DND-41 (cell line): ENCODE measurements around the gene PTPRN2.

ENCODE experiments used
- ATAC-seq: fragments of 200-7000 bp; cut with Tn5 transposase; 3 replicates; pipeline ENCODE4 v1.9.1; 2021; ENCODE audit warnings: low read depth; ENCODE audit not compliant: insufficient read depth
- DNase-seq: peaks from one replicate; pipeline ENCODE4 v3.0.0-alpha.2; 2020
- H2AFZ ChIP-seq: 2 replicates; pipeline ENCODE4 v1.6.0; 2012; ENCODE audit warnings: low read depth, low read length
- H3K27ac ChIP-seq: 2 replicates; pipeline ENCODE4 v1.5.1; 2012; ENCODE audit warnings: low read length, inconsistent platforms
- H3K27me3 ChIP-seq: fragments of 200-600 bp; sonication (generic); 2 replicates; pipeline ENCODE4 v1.6.0; 2012; ENCODE audit warnings: low read length, mild to moderate bottlenecking, inconsistent platforms; ENCODE audit not compliant: insufficient read depth, poor library complexity
- H3K36me3 ChIP-seq: 2 replicates; pipeline ENCODE4 v1.5.1; 2012; ENCODE audit warnings: low read length, inconsistent platforms; ENCODE audit not compliant: insufficient read depth
- H3K4me1 ChIP-seq: 2 replicates; pipeline ENCODE4 v1.5.1; 2012; ENCODE audit warnings: mild to moderate bottlenecking, low read length; ENCODE audit not compliant: insufficient read depth
- H3K4me2 ChIP-seq: 2 replicates; pipeline ENCODE4 v1.6.0; 2012; ENCODE audit warnings: mild to moderate bottlenecking, moderate library complexity, low read length, inconsistent platforms; ENCODE audit not compliant: insufficient read depth
- H3K4me3 ChIP-seq, 2 experiments: fragments of 200-600 bp in 1 of 2; shearing (Covaris generic) in 1 of 2; 2 replicates each; pipeline ENCODE4 v1.5.1; 2012 to 2016; ENCODE audit warnings: inconsistent platforms in 2 of 2, low read length in 2 of 2, mild to moderate bottlenecking in 2 of 2, low read depth in 1 of 2, moderate library complexity in 1 of 2
- H3K79me2 ChIP-seq: 2 replicates; pipeline ENCODE4 v1.6.0; 2012; ENCODE audit warnings: low read length, inconsistent platforms; ENCODE audit not compliant: insufficient read depth
- H3K9ac ChIP-seq: 2 replicates; pipeline ENCODE4 v1.6.0; 2012; ENCODE audit warnings: low read depth, mild to moderate bottlenecking, inconsistent platforms, low read length, moderate library complexity
- H3K9me3 ChIP-seq: 2 replicates; pipeline ENCODE4 v1.5.1; 2012; ENCODE audit warnings: low read length, moderate library complexity, mild to moderate bottlenecking, inconsistent platforms; ENCODE audit not compliant: insufficient read depth, severe bottlenecking
- H4K20me1 ChIP-seq: 2 replicates; pipeline ENCODE4 v1.6.0; 2012; ENCODE audit warnings: low read length; ENCODE audit not compliant: insufficient read depth
- CTCF ChIP-seq: IDR thresholded peaks from 2 replicates; pipeline ENCODE4 v1.5.1; 2012; ENCODE audit warnings: borderline replicate concordance, low read length, moderate library complexity, mild to moderate bottlenecking; ENCODE audit not compliant: poor library complexity, severe bottlenecking; ENCODE audit errors: extremely low read depth
- EZH2 ChIP-seq: IDR thresholded peaks from 3 replicates; pipeline ENCODE4 v1.6.1; 2012; ENCODE audit warnings: borderline replicate concordance, low read depth, mild to moderate bottlenecking, moderate library complexity, low read length, inconsistent platforms; ENCODE audit not compliant: severe bottlenecking

PTPRN2 gene

GRCh38 chr7:158067219-158067930 lies 520.2 kb downstream of the PTPRN2 start:
- Histone ChIP-seq H3K4me2 (no peak overlapping the region), H3K36me3 (no peaks in the 10 kb centered on the region), H3K4me1 (no peaks in the 10 kb centered on the region), H2AFZ (no peak overlapping the region), H3K27ac (no peak overlapping the region), H3K4me3 (no peak overlapping the region), H3K9me3 (no peaks in the 10 kb centered on the region), H3K79me2 (no peaks in the 10 kb centered on the region), H4K20me1 (no peaks in the 10 kb centered on the region), H3K27me3 (no peaks in the 10 kb centered on the region), H3K9ac (no peak overlapping the region)
- TF ChIP-seq CTCF (no peak), EZH2 (no peak)
- ATAC-seq: no peak
- DNase-seq: no peak

- no peak for TF ChIP-seq EZH2
- no peak for TF ChIP-seq CTCF
- Histone ChIP-seq H3K79me2 (no peaks in the 10 kb centered on the region), H3K27me3 (no peaks in the 10 kb centered on the region), H3K9ac (no peak overlapping the region), H3K4me2 (no peak overlapping the region), H3K4me3 (no peak overlapping the region), H2AFZ (no peak overlapping the region), H3K36me3 (no peaks in the 10 kb centered on the region), H3K27ac (no peak overlapping the region), H3K9me3 (no peaks in the 10 kb centered on the region), H4K20me1 (no peaks in the 10 kb centered on the region), H3K4me1 (no peaks in the 10 kb centered on the region)
- no peak for DNase-seq
- no peak for ATAC-seq
These were observed 521.5 kb downstream of the PTPRN2 start for GRCh38 chr7:158066085-158066484.

- H3K9me3 ChIP-seq: peaks cover under 1% of the 10 kb centered on the region
- no peak overlapping the region for H3K27ac ChIP-seq
- H4K20me1 ChIP-seq: no peaks in the 10 kb centered on the region
- TF ChIP-seq EZH2: no peak
- TF ChIP-seq CTCF: no peak
- H3K4me2 ChIP-seq: no peak overlapping the region
- H3K4me1 ChIP-seq: no peaks in the 10 kb centered on the region
- no peak for DNase-seq
- H3K79me2 ChIP-seq: no peaks in the 10 kb centered on the region
- H2AFZ ChIP-seq: no peak overlapping the region
- H3K27me3 ChIP-seq: no peaks in the 10 kb centered on the region
- no peaks in the 10 kb centered on the region for H3K36me3 ChIP-seq
- H3K9ac ChIP-seq: no peak overlapping the region
- ATAC-seq: no peak
- H3K4me3 ChIP-seq: no peak overlapping the region
These were observed 522.3 kb downstream of the PTPRN2 start for GRCh38 chr7:158065340-158065739.

- no peaks in the 10 kb centered on the region for H3K36me3 ChIP-seq
- TF ChIP-seq EZH2 (no peak), CTCF (no peak)
- H2AFZ ChIP-seq: no peak overlapping the region
- no peak overlapping the region for H3K4me2 ChIP-seq
- peaks cover 4% of the 10 kb centered on the region for H3K9me3 ChIP-seq
- H3K4me1 ChIP-seq: no peaks in the 10 kb centered on the region
- H4K20me1 ChIP-seq: no peaks in the 10 kb centered on the region
- H3K27me3 ChIP-seq: no peaks in the 10 kb centered on the region
- H3K27ac ChIP-seq: no peak overlapping the region
- no peak for ATAC-seq
- DNase-seq: no peak
- H3K4me3 ChIP-seq: no peak overlapping the region
- no peaks in the 10 kb centered on the region for H3K79me2 ChIP-seq
- no peak overlapping the region for H3K9ac ChIP-seq
These were observed 523.0 kb downstream of the PTPRN2 start for GRCh38 chr7:158064631-158065030.
